Panc1 (cell line): ENCODE results near the gene MSANTD1.

Experiments
- POLR2AphosphoS5 ChIP-seq: IDR thresholded peaks from 2 replicates; pipeline ENCODE4 v1.6.1; 2012; ENCODE audit warnings: mild to moderate bottlenecking, low read depth, low read length, moderate library complexity
- TF ChIP-seq, protein P1 (sequence below): fragments of 450-650 bp; IDR thresholded peaks from 2 replicates; pipeline ENCODE4 v1.5.1; 2017; ENCODE audit warnings: mild to moderate bottlenecking
- TF ChIP-seq, protein P2 (sequence below), 2 experiments: IDR thresholded peaks; 2 replicates each; pipeline ENCODE4 v1.6.1; 2011 to 2012; ENCODE audit warnings: low read depth in 2 of 2, control low read depth in 1 of 2, low read length in 1 of 2, mild to moderate bottlenecking in 1 of 2, moderate library complexity in 1 of 2; ENCODE audit not compliant: insufficient read depth in 1 of 2

- TF ChIP-seq, protein P1, sequence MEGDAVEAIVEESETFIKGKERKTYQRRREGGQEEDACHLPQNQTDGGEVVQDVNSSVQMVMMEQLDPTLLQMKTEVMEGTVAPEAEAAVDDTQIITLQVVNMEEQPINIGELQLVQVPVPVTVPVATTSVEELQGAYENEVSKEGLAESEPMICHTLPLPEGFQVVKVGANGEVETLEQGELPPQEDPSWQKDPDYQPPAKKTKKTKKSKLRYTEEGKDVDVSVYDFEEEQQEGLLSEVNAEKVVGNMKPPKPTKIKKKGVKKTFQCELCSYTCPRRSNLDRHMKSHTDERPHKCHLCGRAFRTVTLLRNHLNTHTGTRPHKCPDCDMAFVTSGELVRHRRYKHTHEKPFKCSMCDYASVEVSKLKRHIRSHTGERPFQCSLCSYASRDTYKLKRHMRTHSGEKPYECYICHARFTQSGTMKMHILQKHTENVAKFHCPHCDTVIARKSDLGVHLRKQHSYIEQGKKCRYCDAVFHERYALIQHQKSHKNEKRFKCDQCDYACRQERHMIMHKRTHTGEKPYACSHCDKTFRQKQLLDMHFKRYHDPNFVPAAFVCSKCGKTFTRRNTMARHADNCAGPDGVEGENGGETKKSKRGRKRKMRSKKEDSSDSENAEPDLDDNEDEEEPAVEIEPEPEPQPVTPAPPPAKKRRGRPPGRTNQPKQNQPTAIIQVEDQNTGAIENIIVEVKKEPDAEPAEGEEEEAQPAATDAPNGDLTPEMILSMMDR: no peak
- no peak for TF ChIP-seq POLR2AphosphoS5
- TF ChIP-seq, protein P2, sequence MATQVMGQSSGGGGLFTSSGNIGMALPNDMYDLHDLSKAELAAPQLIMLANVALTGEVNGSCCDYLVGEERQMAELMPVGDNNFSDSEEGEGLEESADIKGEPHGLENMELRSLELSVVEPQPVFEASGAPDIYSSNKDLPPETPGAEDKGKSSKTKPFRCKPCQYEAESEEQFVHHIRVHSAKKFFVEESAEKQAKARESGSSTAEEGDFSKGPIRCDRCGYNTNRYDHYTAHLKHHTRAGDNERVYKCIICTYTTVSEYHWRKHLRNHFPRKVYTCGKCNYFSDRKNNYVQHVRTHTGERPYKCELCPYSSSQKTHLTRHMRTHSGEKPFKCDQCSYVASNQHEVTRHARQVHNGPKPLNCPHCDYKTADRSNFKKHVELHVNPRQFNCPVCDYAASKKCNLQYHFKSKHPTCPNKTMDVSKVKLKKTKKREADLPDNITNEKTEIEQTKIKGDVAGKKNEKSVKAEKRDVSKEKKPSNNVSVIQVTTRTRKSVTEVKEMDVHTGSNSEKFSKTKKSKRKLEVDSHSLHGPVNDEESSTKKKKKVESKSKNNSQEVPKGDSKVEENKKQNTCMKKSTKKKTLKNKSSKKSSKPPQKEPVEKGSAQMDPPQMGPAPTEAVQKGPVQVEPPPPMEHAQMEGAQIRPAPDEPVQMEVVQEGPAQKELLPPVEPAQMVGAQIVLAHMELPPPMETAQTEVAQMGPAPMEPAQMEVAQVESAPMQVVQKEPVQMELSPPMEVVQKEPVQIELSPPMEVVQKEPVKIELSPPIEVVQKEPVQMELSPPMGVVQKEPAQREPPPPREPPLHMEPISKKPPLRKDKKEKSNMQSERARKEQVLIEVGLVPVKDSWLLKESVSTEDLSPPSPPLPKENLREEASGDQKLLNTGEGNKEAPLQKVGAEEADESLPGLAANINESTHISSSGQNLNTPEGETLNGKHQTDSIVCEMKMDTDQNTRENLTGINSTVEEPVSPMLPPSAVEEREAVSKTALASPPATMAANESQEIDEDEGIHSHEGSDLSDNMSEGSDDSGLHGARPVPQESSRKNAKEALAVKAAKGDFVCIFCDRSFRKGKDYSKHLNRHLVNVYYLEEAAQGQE (IDR thresholded peaks at IDR 0.05; ENCODE audit: insufficient read depth in 1 of 2, low read depth in 2 of 2, low read length in 1 of 2): no peak
Measured at GRCh38 chr4:3231471-3231870, 17.5 kb upstream of the MSANTD1 start.
